Smooth muscle cell (in vitro differentiated cells): Measurements from ENCODE around the gene FCHO2. TPM values are rescaled to one million over a fixed set of nuclear protein-coding genes. Genes with fewer than 3 reads are reported as not detected.
A peak's percentile ranks its signal among the peaks of the same experiment; 100 is the strongest.

Experiments
- DNase-seq: peaks from one replicate; lab custom pipeline; 2025; ENCODE audit not compliant: unreplicated experiment; lab: John Stamatoyannopoulos, UW
- H2AFZ ChIP-seq: fragments of 200-600 bp; sonication (generic); 2 replicates; pipeline ENCODE4 v1.6.0; 2016; ENCODE audit warnings: antibody characterized with exemption, low read depth, mild to moderate bottlenecking
- H3F3A ChIP-seq: fragments of 200-600 bp; sonication (generic); 2 replicates; pipeline ENCODE4 v1.6.0; 2017; ENCODE audit warnings: antibody characterized with exemption, low read depth
- H3K27ac ChIP-seq: fragments of 200-600 bp; sonication (generic); 2 replicates; pipeline ENCODE4 v1.5.1; 2016; ENCODE audit warnings: low read depth, mild to moderate bottlenecking
- H3K27me3 ChIP-seq: fragments of 200-600 bp; sonication (generic); 2 replicates; pipeline ENCODE4 v1.6.1; 2016; ENCODE audit warnings: low read depth, mild to moderate bottlenecking
- H3K36me3 ChIP-seq: fragments of 200-600 bp; sonication (generic); 2 replicates; pipeline ENCODE4 v1.5.1; 2016; ENCODE audit warnings: low read depth
- H3K4me1 ChIP-seq: fragments of 200-600 bp; sonication (generic); 2 replicates; pipeline ENCODE4 v1.5.1; 2016; ENCODE audit warnings: low read depth
- H3K4me2 ChIP-seq: fragments of 200-600 bp; sonication (generic); 2 replicates; pipeline ENCODE4 v1.6.0; 2016; ENCODE audit warnings: mild to moderate bottlenecking
- H3K4me3 ChIP-seq: fragments of 200-600 bp; sonication (generic); 2 replicates; pipeline ENCODE4 v1.5.1; 2016; ENCODE audit warnings: mild to moderate bottlenecking
- H3K79me2 ChIP-seq: fragments of 200-600 bp; sonication (generic); 2 replicates; pipeline ENCODE4 v1.6.0; 2016; ENCODE audit warnings: low read depth, mild to moderate bottlenecking
- H3K9ac ChIP-seq: fragments of 200-600 bp; sonication (generic); 2 replicates; pipeline ENCODE4 v1.6.0; 2016; ENCODE audit warnings: low read depth
- H3K9me3 ChIP-seq: fragments of 200-600 bp; sonication (generic); replicated peaks from 2 replicates; pipeline ENCODE4 v1.5.1; 2016; ENCODE audit warnings: low read depth
- H4K20me1 ChIP-seq: fragments of 200-600 bp; sonication (generic); 2 replicates; pipeline ENCODE4 v1.6.0; 2016; ENCODE audit warnings: low read depth
- WGBS: methylation state at CpG from one replicate; pipeline ENCODE4 v1.1.7; 2016; ENCODE audit warnings: low lambda C conversion rate; 5-methylcytosine and 5-hydroxymethylcytosine counted together
- polyA plus RNA-seq: library from polyadenylated mRNA; unstranded; fragments of >200 nt; fragmentation: Nextera tagmentation; extraction: Ambion mirVana; gene quantifications from 2 replicates; pipeline ENCODE4 v1.2.1, GENCODE V29; 2016
- total RNA-seq: library from RNA; depleted of rRNA; stranded (reverse); fragments of >200 nt; gene quantifications from 2 replicates; pipeline ENCODE4 v1.2.3, GENCODE V29; 2014
- TF ChIP-seq, protein P1 (sequence below): fragments of 200-600 bp; sonication (generic); IDR thresholded peaks from 2 replicates; pipeline ENCODE4 v1.5.1; 2017; ENCODE audit warnings: borderline replicate concordance, mild to moderate bottlenecking, antibody characterized with exemption; ENCODE audit not compliant: insufficient read depth, poor library complexity, severe bottlenecking

The FCHO2 gene
- total and polyA plus RNA-seq, 2 experiments from 2014 or later, result 4.9 to 27.8 TPM

DNA sequence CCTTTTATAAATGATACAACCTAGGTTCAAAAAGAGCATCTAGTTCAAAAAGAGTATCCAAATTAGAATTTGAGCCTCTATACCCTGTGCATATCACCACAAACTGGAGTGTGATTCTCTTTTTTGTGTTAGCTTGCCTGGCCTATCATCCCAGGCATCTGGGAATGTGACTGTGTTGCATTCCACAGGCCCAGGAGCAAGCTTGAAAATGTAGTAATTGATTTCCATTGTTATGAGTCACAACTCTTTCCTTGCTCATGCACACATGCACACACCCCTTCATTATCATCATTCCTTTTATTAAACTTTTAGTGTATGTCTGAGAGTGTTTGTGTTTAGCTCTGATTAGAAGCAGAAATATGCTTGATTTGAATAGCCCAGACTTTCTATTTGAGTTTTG, 75.2 kb downstream of the FCHO2 start:
- Histone ChIP-seq H3K79me2 (no peaks in the 10 kb centered on the region), H3K36me3 (no peaks in the 10 kb centered on the region), H3F3A (no peaks in the 10 kb centered on the region), H3K27me3 (no peaks in the 10 kb centered on the region), H3K9me3 (no peaks in the 10 kb centered on the region), H2AFZ (no peak overlapping the region), H3K27ac (peak overlapping the region; percentile 49), H4K20me1 (no peaks in the 10 kb centered on the region), H3K4me3 (no peak overlapping the region), H3K4me1 (peaks cover 12% of the 10 kb centered on the region), H3K9ac (no peak overlapping the region), H3K4me2 (peak overlapping the region; percentile 9)
- TF ChIP-seq, protein P1, sequence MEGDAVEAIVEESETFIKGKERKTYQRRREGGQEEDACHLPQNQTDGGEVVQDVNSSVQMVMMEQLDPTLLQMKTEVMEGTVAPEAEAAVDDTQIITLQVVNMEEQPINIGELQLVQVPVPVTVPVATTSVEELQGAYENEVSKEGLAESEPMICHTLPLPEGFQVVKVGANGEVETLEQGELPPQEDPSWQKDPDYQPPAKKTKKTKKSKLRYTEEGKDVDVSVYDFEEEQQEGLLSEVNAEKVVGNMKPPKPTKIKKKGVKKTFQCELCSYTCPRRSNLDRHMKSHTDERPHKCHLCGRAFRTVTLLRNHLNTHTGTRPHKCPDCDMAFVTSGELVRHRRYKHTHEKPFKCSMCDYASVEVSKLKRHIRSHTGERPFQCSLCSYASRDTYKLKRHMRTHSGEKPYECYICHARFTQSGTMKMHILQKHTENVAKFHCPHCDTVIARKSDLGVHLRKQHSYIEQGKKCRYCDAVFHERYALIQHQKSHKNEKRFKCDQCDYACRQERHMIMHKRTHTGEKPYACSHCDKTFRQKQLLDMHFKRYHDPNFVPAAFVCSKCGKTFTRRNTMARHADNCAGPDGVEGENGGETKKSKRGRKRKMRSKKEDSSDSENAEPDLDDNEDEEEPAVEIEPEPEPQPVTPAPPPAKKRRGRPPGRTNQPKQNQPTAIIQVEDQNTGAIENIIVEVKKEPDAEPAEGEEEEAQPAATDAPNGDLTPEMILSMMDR, result no peak
- DNase-seq, result no peak

- Histone ChIP-seq H4K20me1 (no peaks in the 10 kb centered on the region), H3K9me3 (no peaks in the 10 kb centered on the region), H3K27ac (no peak overlapping the region), H3K4me3 (no peak overlapping the region), H2AFZ (no peak overlapping the region), H3K79me2 (no peaks in the 10 kb centered on the region), H3K36me3 (no peaks in the 10 kb centered on the region), H3K4me1 (peaks cover 12% of the 10 kb centered on the region), H3K4me2 (no peak overlapping the region), H3K27me3 (no peaks in the 10 kb centered on the region), H3K9ac (no peak overlapping the region), H3F3A (no peaks in the 10 kb centered on the region)
- DNase-seq, result no peak
- WGBS, result 94% methylated on average over 2 of the region's 2 CpGs
- TF ChIP-seq, protein P1, result no peak
These were observed 76.0 kb downstream of the FCHO2 start for GRCh38 chr5:73031839-73032238.

DNA sequence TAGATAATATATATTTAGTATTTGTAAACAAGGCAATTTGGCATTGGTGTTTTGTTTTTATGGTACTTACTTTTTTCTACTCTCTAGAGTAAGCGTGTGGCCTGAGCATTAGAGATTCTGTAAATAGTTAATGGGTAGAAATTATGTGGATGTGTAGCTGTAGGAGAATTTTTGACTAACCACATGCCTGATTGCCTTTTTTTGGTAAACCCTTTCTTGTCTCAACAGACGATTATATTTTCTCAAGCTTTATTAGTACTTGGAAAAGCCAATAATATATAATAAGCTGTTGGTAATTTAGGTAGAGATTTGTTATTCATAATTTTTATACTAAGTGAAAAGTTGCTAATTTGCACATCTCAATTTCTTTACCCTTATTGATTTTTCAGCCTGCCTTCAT, 76.8 kb downstream of the FCHO2 start:
- Histone ChIP-seq H3K9me3 (no peaks in the 10 kb centered on the region), H3F3A (no peaks in the 10 kb centered on the region), H3K36me3 (no peaks in the 10 kb centered on the region), H3K79me2 (no peaks in the 10 kb centered on the region), H3K4me2 (no peak overlapping the region), H3K4me3 (no peak overlapping the region), H3K9ac (no peak overlapping the region), H3K27me3 (no peaks in the 10 kb centered on the region), H2AFZ (no peak overlapping the region), H3K4me1 (peaks cover 12% of the 10 kb centered on the region), H3K27ac (no peak overlapping the region), H4K20me1 (no peaks in the 10 kb centered on the region)
- TF ChIP-seq, protein P1, result no peak
- 77% methylated on average over 2 of the region's 2 CpGs for WGBS
- DNase-seq, result no peak

DNA sequence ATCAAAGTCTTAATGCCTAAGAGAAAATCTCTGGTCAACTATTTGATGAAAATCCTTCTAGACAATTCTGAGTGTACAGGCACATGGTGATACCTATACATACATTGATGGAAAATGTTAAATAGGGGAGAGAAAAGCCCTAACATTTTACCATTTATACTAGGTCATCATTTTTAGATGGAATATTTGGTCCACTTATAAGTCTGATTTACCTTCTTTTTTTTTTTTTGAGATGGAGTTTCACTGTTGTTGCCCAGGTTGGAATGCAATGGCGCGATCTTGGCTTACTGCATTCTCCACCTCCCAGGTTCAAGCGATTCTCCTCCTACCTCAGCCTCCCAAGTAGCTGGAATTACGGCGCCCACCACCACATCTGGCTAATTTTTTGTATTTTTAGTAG, 81.7 kb downstream of the FCHO2 start:
- H3K4me2 ChIP-seq, result no peak overlapping the region
- 94% methylated on average over 5 of the region's 5 CpGs for whole genome bisulfite sequencing
- DNase-seq, result no peak
- H3K9ac ChIP-seq, result no peak overlapping the region
- no peak overlapping the region for H3K4me3 ChIP-seq
- H3K79me2 ChIP-seq, result no peaks in the 10 kb centered on the region
- no peaks in the 10 kb centered on the region for H4K20me1 ChIP-seq
- H2AFZ ChIP-seq, result no peak overlapping the region
- H3F3A ChIP-seq, result no peaks in the 10 kb centered on the region
- H3K27me3 ChIP-seq, result no peaks in the 10 kb centered on the region
- H3K9me3 ChIP-seq, result no peaks in the 10 kb centered on the region
- TF ChIP-seq, protein P1, result no peak
- H3K36me3 ChIP-seq, result no peaks in the 10 kb centered on the region
- no peak overlapping the region for H3K27ac ChIP-seq
- peaks cover 5% of the 10 kb centered on the region for H3K4me1 ChIP-seq
